Peyer's patch (tissue), 4 donors: Measurements from ENCODE around the gene HSD17B12. TPM values are rescaled to one million over a fixed set of nuclear protein-coding genes. Genes with fewer than 3 reads are reported as not detected.

Experiments
- DNase-seq, 3 donors: peaks; one replicate each; pipeline ENCODE4 v3.0.0-alpha.2; 2017 to 2019
- H3K27ac ChIP-seq, 4 donors: fragments of 200-600 bp; sonication (generic); one replicate each; pipeline ENCODE4 v1.5.1; 2016 to 2019
- H3K27me3 ChIP-seq, 2 donors: fragments of 200-600 bp; sonication (generic); one replicate each; pipeline ENCODE4 v1.5.1; 2019
- H3K36me3 ChIP-seq, 3 donors: fragments of 200-600 bp; sonication (generic); one replicate each; pipeline ENCODE4 v1.5.1; 2016 to 2019
- H3K4me1 ChIP-seq, 4 donors: fragments of 200-600 bp; sonication (generic); one replicate each; pipeline ENCODE4 v1.5.1; 2016 to 2019
- H3K4me3 ChIP-seq, 4 donors: fragments of 200-600 bp; sonication (generic); 1 replicate in 3 of 4; 2 replicates in 1 of 4; pipeline ENCODE4 v1.5.1; 2016 to 2019; ENCODE audit warnings: mild to moderate bottlenecking in 1 of 4
- H3K9me3 ChIP-seq, 4 donors: fragments of 200-600 bp; sonication (generic); one replicate each; pipeline ENCODE4 v1.5.1; 2016 to 2019; ENCODE audit warnings: mild to moderate bottlenecking in 1 of 4
- POLR2A ChIP-seq, 2 donors: fragments of 450-650 bp; IDR thresholded peaks; one replicate each; pipeline ENCODE4 v1.5.1; 2017; ENCODE audit warnings: antibody characterized with exemption in 2 of 2, mild to moderate bottlenecking in 2 of 2, moderate library complexity in 2 of 2
- total RNA-seq, 4 donors: library from RNA; depleted of rRNA; stranded (reverse); fragments of >200 nt; gene quantifications; one replicate each; pipeline ENCODE4 v1.1.0, GENCODE V29; 2016
- TF ChIP-seq, protein P1 (sequence below), 6 experiments: fragments of 450-650 bp in 4 of 6; fragments of 200-600 bp in 2 of 6; sonication (generic) in 1 of 6; IDR thresholded peaks; one replicate each; pipeline ENCODE4 v1.5.1; 2017 to 2019; ENCODE audit warnings: antibody characterized with exemption in 6 of 6, mild to moderate bottlenecking in 3 of 6, moderate library complexity in 1 of 6

HSD17B12 gene
- total RNA-seq, 4 donors from 2014 or later = 12.4 to 69.0 (median 59.4) TPM

GRCh38 chr11:43789700-43790443 lies 109.3 kb downstream of the HSD17B12 start:
- Histone ChIP-seq H3K9me3 (no peaks in the 10 kb centered on the region), H3K4me3 (no peak overlapping the region), H3K4me1 (peaks cover 0 to 4% (median 0%) of the 10 kb centered on the region in 4 donors), H3K36me3 (no peaks in the 10 kb centered on the region), H3K27ac (no peak overlapping the region), H3K27me3 (no peaks in the 10 kb centered on the region)
- TF ChIP-seq, protein P1, sequence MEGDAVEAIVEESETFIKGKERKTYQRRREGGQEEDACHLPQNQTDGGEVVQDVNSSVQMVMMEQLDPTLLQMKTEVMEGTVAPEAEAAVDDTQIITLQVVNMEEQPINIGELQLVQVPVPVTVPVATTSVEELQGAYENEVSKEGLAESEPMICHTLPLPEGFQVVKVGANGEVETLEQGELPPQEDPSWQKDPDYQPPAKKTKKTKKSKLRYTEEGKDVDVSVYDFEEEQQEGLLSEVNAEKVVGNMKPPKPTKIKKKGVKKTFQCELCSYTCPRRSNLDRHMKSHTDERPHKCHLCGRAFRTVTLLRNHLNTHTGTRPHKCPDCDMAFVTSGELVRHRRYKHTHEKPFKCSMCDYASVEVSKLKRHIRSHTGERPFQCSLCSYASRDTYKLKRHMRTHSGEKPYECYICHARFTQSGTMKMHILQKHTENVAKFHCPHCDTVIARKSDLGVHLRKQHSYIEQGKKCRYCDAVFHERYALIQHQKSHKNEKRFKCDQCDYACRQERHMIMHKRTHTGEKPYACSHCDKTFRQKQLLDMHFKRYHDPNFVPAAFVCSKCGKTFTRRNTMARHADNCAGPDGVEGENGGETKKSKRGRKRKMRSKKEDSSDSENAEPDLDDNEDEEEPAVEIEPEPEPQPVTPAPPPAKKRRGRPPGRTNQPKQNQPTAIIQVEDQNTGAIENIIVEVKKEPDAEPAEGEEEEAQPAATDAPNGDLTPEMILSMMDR (IDR thresholded peaks at IDR 0.05) = no peak
- TF ChIP-seq POLR2A (IDR thresholded peaks at IDR 0.05) = no peak
- no peak for DNase-seq

DNA sequence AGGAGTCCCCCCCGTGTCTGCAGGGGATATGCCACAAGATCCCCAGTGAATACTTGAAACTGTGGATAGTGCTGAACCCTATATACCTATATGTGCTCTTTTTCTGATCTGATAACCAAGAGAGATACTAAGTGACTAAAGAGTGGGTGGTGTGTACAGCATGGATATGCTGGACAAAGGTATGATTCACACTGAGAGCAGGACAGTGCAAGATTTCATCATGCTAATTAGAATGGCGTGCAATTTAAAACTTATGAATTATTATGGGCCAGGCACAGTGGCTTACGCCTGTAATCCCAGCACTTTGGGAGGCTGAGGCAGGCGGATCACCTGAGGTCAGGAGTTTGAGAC lies 109.9 kb downstream of the HSD17B12 start:
- H3K36me3 ChIP-seq = no peaks in the 10 kb centered on the region
- DNase-seq = no peak
- no peaks in the 10 kb centered on the region for H3K9me3 ChIP-seq
- H3K27me3 ChIP-seq = no peaks in the 10 kb centered on the region
- no peak overlapping the region for H3K27ac ChIP-seq
- no peak overlapping the region for H3K4me3 ChIP-seq
- H3K4me1 ChIP-seq = peaks cover 0 to 4% (median 0%) of the 10 kb centered on the region in 4 donors
- no peak for TF ChIP-seq POLR2A (IDR thresholded peaks at IDR 0.05)
- TF ChIP-seq, protein P1 (IDR thresholded peaks at IDR 0.05) = no peak

- Histone ChIP-seq H3K9me3 (no peaks in the 10 kb centered on the region), H3K27ac (no peak overlapping the region), H3K4me1 (no peaks in the 10 kb centered on the region), H3K27me3 (no peaks in the 10 kb centered on the region), H3K36me3 (no peaks in the 10 kb centered on the region), H3K4me3 (no peak overlapping the region)
- DNase-seq = no peak
- TF ChIP-seq, protein P1 (IDR thresholded peaks at IDR 0.05) = no peak
- no peak for TF ChIP-seq POLR2A (IDR thresholded peaks at IDR 0.05)
Measured at GRCh38 chr11:43797337-43797736, 116.8 kb downstream of the HSD17B12 start.

- no peak overlapping the region for H3K27ac ChIP-seq
- no peak for DNase-seq
- H3K4me3 ChIP-seq = no peak overlapping the region
- no peaks in the 10 kb centered on the region for H3K36me3 ChIP-seq
- H3K9me3 ChIP-seq = no peaks in the 10 kb centered on the region
- H3K4me1 ChIP-seq = no peaks in the 10 kb centered on the region
- H3K27me3 ChIP-seq = no peaks in the 10 kb centered on the region
- TF ChIP-seq, protein P1 (IDR thresholded peaks at IDR 0.05) = no peak
- TF ChIP-seq POLR2A (IDR thresholded peaks at IDR 0.05) = no peak
Measured at GRCh38 chr11:43797866-43798265, 117.3 kb downstream of the HSD17B12 start.

DNA sequence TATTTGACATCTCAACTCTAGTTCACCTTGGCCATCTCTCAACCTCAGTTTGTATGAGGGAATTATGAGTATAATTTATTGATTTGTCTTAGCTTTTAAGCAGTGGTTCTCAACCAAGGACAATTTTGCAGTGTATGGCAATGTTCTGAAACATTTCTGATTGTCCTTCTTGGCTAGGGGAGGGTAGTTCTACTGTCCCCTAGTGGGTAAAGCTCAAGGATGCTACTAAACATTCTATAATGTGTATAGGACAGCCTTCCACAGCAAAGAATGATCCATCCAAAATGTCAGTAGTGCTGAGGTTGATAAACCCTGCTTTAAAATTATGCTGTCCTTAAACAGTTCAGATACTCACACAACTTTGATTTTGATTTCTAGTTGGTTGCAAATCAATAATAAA lies 122.0 kb downstream of the HSD17B12 start:
- Histone ChIP-seq H3K4me1 (no peaks in the 10 kb centered on the region), H3K27me3 (no peaks in the 10 kb centered on the region), H3K27ac (no peak overlapping the region), H3K9me3 (no peaks in the 10 kb centered on the region), H3K36me3 (peaks cover 0 to 11% (median 0%) of the 10 kb centered on the region in 3 donors), H3K4me3 (no peak overlapping the region)
- no peak for DNase-seq
- TF ChIP-seq, protein P1 (IDR thresholded peaks at IDR 0.05) = no peak
- no peak for TF ChIP-seq POLR2A (IDR thresholded peaks at IDR 0.05)
